Liver (tissue), 9 donors: ENCODE results near the gene XXYLT1. TPM values are rescaled to one million over a fixed set of nuclear protein-coding genes. Genes with fewer than 3 reads are reported as not detected.

ENCODE experiments used
- DNase-seq: peaks from one replicate; pipeline ENCODE4 v3.0.0-alpha.2; 2017; ENCODE audit warnings: low spot score
- H3K27ac ChIP-seq, 2 donors: one replicate each; pipeline ENCODE4 v1.7.0; 2013; ENCODE audit warnings: inconsistent platforms in 2 of 2, low read length in 2 of 2, control low read depth in 1 of 2, low read depth in 1 of 2, mild to moderate bottlenecking in 1 of 2
- H3K27me3 ChIP-seq, 4 donors: one replicate each; pipeline versions ENCODE4 v1.6.1 to v1.7.0; 2013; ENCODE audit warnings: low read length in 3 of 4, inconsistent platforms in 1 of 4, mild to moderate bottlenecking in 1 of 4, moderate library complexity in 1 of 4; ENCODE audit not compliant: control insufficient read depth in 4 of 4, insufficient read depth in 4 of 4
- H3K36me3 ChIP-seq, 4 donors: one replicate each; pipeline versions ENCODE4 v1.6.1 to v1.7.0; 2013; ENCODE audit warnings: low read length in 3 of 4, mild to moderate bottlenecking in 3 of 4, low read depth in 1 of 4, moderate library complexity in 1 of 4; ENCODE audit not compliant: control insufficient read depth in 4 of 4, insufficient read depth in 3 of 4
- H3K4me1 ChIP-seq, 4 donors: one replicate each; pipeline versions ENCODE4 v1.6.1 to v1.7.0; 2013; ENCODE audit warnings: low read length in 3 of 4, mild to moderate bottlenecking in 3 of 4, moderate library complexity in 1 of 4; ENCODE audit not compliant: control insufficient read depth in 4 of 4, insufficient read depth in 4 of 4
- H3K4me3 ChIP-seq, 3 donors: one replicate each; pipeline versions ENCODE4 v1.6.1 to v1.7.0; 2013; ENCODE audit warnings: low read length in 3 of 3, control low read depth in 1 of 3, low read depth in 1 of 3, mild to moderate bottlenecking in 1 of 3
- H3K9ac ChIP-seq, 2 donors: one replicate each; pipeline ENCODE4 v1.7.0; 2013; ENCODE audit warnings: low read length in 2 of 2, mild to moderate bottlenecking in 2 of 2, moderate library complexity in 2 of 2, control low read depth in 1 of 2, low read depth in 1 of 2
- H3K9me3 ChIP-seq, 4 donors: one replicate each; pipeline versions ENCODE4 v1.6.1 to v1.7.0; 2013; ENCODE audit warnings: low read length in 3 of 4; ENCODE audit not compliant: control insufficient read depth in 4 of 4
- EGR1 ChIP-seq, 2 donors: IDR thresholded peaks; 2 replicates each; pipeline ENCODE4 v1.6.1; 2016 to 2018; ENCODE audit warnings: antibody characterized with exemption in 2 of 2, low read depth in 2 of 2
- FOXA1 ChIP-seq: IDR thresholded peaks from 2 replicates; pipeline ENCODE4 v1.6.1; 2016; ENCODE audit warnings: antibody characterized with exemption
- FOXA2 ChIP-seq: IDR thresholded peaks from 2 replicates; pipeline ENCODE4 v1.6.1; 2016; ENCODE audit warnings: antibody characterized with exemption
- GABPA ChIP-seq, 2 donors: IDR thresholded peaks in 1 of 2; conservative IDR thresholded peaks in 1 of 2; 2 replicates each; pipeline ENCODE4 v1.6.1; 2016; ENCODE audit warnings: antibody characterized with exemption in 2 of 2, mild to moderate bottlenecking in 1 of 2, moderate library complexity in 1 of 2
- HNF4A ChIP-seq, 2 donors: conservative IDR thresholded peaks; 2 replicates each; pipeline ENCODE4 v1.6.1; 2016; ENCODE audit warnings: antibody characterized with exemption in 2 of 2, mild to moderate bottlenecking in 2 of 2
- HNF4G ChIP-seq: IDR thresholded peaks from 2 replicates; pipeline ENCODE4 v1.6.1; 2016; ENCODE audit warnings: antibody characterized with exemption
- JUND ChIP-seq, 2 donors: IDR thresholded peaks; 2 replicates each; pipeline ENCODE4 v1.6.1; 2016; ENCODE audit warnings: antibody characterized with exemption in 2 of 2
- RAD21 ChIP-seq, 2 donors: IDR thresholded peaks; 2 replicates each; pipeline ENCODE4 v1.6.1; 2016; ENCODE audit warnings: antibody characterized with exemption in 2 of 2, mild to moderate bottlenecking in 2 of 2
- RXRA ChIP-seq, 2 donors: IDR thresholded peaks; 2 replicates each; pipeline ENCODE4 v1.6.1; 2017 to 2018; ENCODE audit warnings: antibody characterized with exemption in 2 of 2, mild to moderate bottlenecking in 1 of 2
- SP1 ChIP-seq: IDR thresholded peaks from 2 replicates; pipeline ENCODE4 v1.6.1; 2018; ENCODE audit warnings: antibody characterized with exemption, mild to moderate bottlenecking
- TAF1 ChIP-seq: conservative IDR thresholded peaks from 2 replicates; pipeline ENCODE4 v1.6.1; 2016; ENCODE audit warnings: antibody characterized with exemption, mild to moderate bottlenecking
- YY1 ChIP-seq: IDR thresholded peaks from 2 replicates; pipeline ENCODE4 v1.6.1; 2016; ENCODE audit warnings: antibody characterized with exemption, mild to moderate bottlenecking
- WGBS: extraction: QIAGEN DNeasy Blood & Tissue Kit; methylation state at CpG from one replicate; pipeline ENCODE4 v1.1.7; 2013; 5-methylcytosine and 5-hydroxymethylcytosine counted together
- polyA plus RNA-seq, 2 donors: library from polyadenylated mRNA; stranded (reverse) in 1 of 2; unstranded in 1 of 2; fragments of 200-250 nt in 1 of 2; fragments of >200 nt in 1 of 2; fragmentation: Nextera tagmentation in 1 of 2; extraction: Ambion mirVana in 1 of 2; gene quantifications; one replicate each; pipeline versions ENCODE4 v1.2.1 to v1.2.3, GENCODE V29; 2013 to 2015
- total RNA-seq, 2 donors: library from RNA; depleted of rRNA; stranded (reverse); fragments of >200 nt; gene quantifications; one replicate each; pipeline ENCODE4 v1.2.3, GENCODE V29; 2014
- TF ChIP-seq, protein P1 (sequence below): IDR thresholded peaks from 2 replicates; pipeline ENCODE4 v1.6.1; 2016; ENCODE audit warnings: antibody characterized with exemption, mild to moderate bottlenecking
- TF ChIP-seq, protein P2 (sequence below): IDR thresholded peaks from 2 replicates; pipeline ENCODE4 v1.6.1; 2016; ENCODE audit warnings: antibody characterized with exemption
- TF ChIP-seq, protein P3 (sequence below): fragments of 150-350 bp; IDR thresholded peaks from 2 replicates; pipeline ENCODE4 v1.5.1; 2017; ENCODE audit warnings: improper control_type of control experiment, low read depth, low read length; ENCODE audit not compliant: missing input control
- donor health status: healthy.
- donor health status: healthy.
- donor health status: healthy.
- donor health status: healthy.
- donor health status: healthy.

The XXYLT1 gene
- total and polyA plus RNA-seq, 4 donors: 0.93 to 7.6 (median 2.8) TPM

DNA sequence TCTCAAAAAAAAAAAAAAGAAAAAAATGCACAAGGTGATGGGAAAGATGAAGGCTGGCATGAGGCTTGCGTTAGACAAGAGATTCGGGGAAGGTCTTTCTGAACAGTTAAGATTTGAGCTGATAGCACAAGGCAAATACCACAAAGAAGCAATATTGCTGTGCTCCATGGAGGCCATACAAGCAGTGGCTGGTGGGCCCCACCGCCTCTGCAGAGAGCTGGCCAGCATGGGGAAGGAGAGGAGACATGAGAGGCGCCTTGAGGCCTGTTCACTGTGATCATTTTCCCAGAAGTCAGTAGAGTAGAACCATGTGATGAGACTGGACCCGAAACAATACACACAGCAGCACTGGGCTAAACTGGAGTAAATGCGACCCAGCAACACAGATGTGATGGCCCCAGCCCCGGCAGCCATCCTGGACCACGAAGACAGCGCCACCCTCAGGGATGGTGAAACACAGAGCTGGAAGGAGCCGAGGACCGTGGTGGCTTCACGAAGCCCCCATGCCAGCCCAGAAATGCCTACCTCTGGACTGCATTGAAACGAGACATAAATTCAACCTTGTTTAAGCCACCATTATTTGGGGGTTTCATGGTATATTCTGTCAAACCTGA, 5.5 kb downstream of the XXYLT1 start (continued):
- TF ChIP-seq, protein P1, sequence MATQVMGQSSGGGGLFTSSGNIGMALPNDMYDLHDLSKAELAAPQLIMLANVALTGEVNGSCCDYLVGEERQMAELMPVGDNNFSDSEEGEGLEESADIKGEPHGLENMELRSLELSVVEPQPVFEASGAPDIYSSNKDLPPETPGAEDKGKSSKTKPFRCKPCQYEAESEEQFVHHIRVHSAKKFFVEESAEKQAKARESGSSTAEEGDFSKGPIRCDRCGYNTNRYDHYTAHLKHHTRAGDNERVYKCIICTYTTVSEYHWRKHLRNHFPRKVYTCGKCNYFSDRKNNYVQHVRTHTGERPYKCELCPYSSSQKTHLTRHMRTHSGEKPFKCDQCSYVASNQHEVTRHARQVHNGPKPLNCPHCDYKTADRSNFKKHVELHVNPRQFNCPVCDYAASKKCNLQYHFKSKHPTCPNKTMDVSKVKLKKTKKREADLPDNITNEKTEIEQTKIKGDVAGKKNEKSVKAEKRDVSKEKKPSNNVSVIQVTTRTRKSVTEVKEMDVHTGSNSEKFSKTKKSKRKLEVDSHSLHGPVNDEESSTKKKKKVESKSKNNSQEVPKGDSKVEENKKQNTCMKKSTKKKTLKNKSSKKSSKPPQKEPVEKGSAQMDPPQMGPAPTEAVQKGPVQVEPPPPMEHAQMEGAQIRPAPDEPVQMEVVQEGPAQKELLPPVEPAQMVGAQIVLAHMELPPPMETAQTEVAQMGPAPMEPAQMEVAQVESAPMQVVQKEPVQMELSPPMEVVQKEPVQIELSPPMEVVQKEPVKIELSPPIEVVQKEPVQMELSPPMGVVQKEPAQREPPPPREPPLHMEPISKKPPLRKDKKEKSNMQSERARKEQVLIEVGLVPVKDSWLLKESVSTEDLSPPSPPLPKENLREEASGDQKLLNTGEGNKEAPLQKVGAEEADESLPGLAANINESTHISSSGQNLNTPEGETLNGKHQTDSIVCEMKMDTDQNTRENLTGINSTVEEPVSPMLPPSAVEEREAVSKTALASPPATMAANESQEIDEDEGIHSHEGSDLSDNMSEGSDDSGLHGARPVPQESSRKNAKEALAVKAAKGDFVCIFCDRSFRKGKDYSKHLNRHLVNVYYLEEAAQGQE: no peak
- TF ChIP-seq FOXA1: no peak
- TF ChIP-seq YY1: no peak
- no peak for TF ChIP-seq FOXA2
- no peak for TF ChIP-seq RAD21 (IDR thresholded peaks at IDR 0.05)
- TF ChIP-seq RXRA (IDR thresholded peaks at IDR 0.05): no peak
- TF ChIP-seq HNF4G: no peak
- TF ChIP-seq HNF4A (conservative IDR thresholded peaks at IDR 0.05): no peak
- no peak for TF ChIP-seq JUND (IDR thresholded peaks at IDR 0.05)

DNA sequence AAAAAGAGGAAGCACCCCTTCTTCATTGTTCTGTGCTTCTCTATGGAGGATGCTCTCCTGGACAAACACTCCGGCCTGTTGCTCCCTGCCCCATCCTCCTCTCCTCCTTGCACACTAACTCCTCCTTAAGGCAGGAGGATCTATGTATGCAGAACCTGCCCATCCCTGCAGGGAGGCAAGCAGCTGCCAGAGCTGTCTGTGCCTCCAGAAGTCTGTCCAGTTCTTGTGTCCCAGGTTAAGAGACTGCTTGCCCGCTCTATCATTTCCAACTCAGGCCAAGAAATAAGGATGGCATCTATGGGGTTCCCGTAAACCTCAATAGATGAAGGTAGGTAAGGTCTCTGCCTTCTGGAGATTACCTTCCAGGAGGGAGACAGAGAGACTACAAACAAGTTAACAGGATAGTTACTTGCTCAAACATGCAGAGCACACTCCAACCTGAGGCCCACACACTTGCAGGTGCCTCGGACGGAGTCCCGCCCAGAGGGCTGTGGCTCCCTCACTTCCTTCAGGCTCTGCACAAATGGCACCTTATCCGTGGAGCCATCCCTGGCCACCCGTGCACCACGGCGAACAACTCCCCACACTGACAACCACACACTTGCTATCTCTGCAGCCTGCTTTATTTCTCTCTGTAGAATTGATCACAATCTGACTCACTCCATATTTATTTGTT, 6.9 kb downstream of the XXYLT1 start:
- TF ChIP-seq, protein P2, sequence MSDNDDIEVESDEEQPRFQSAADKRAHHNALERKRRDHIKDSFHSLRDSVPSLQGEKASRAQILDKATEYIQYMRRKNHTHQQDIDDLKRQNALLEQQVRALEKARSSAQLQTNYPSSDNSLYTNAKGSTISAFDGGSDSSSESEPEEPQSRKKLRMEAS: no peak
- TF ChIP-seq HNF4G (no peak), RAD21 (IDR thresholded peaks at IDR 0.05) (no peak), SP1 (no peak), RXRA (IDR thresholded peaks at IDR 0.05) (no peak), YY1 (no peak), GABPA (IDR thresholded peaks at IDR 0.05 in 1 of 2, conservative IDR thresholded peaks at IDR 0.05 in 1 of 2) (no peak), FOXA2 (no peak), JUND (IDR thresholded peaks at IDR 0.05) (no peak), TAF1 (no peak), HNF4A (conservative IDR thresholded peaks at IDR 0.05) (no peak), EGR1 (IDR thresholded peaks at IDR 0.05; ENCODE audit: low read depth in 2 of 2) (no peak)
- TF ChIP-seq, protein P1: no peak
- TF ChIP-seq, protein P3, sequence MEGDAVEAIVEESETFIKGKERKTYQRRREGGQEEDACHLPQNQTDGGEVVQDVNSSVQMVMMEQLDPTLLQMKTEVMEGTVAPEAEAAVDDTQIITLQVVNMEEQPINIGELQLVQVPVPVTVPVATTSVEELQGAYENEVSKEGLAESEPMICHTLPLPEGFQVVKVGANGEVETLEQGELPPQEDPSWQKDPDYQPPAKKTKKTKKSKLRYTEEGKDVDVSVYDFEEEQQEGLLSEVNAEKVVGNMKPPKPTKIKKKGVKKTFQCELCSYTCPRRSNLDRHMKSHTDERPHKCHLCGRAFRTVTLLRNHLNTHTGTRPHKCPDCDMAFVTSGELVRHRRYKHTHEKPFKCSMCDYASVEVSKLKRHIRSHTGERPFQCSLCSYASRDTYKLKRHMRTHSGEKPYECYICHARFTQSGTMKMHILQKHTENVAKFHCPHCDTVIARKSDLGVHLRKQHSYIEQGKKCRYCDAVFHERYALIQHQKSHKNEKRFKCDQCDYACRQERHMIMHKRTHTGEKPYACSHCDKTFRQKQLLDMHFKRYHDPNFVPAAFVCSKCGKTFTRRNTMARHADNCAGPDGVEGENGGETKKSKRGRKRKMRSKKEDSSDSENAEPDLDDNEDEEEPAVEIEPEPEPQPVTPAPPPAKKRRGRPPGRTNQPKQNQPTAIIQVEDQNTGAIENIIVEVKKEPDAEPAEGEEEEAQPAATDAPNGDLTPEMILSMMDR: no peak
- Histone ChIP-seq H3K36me3 (no peaks in the 10 kb centered on the region), H3K9me3 (no peaks in the 10 kb centered on the region), H3K4me3 (no peak overlapping the region), H3K4me1 (peaks cover 2 to 13% (median 8%) of the 10 kb centered on the region in 4 donors), H3K27ac (no peak overlapping the region), H3K27me3 (no peaks in the 10 kb centered on the region), H3K9ac (no peak overlapping the region)
- 95% methylated on average over 10 of the region's 10 CpGs for WGBS
- no peak for DNase-seq
